PC-3 (cell line): ENCODE measurements around the gene ARV1. TPM values are rescaled to one million over a fixed set of nuclear protein-coding genes. Genes with fewer than 3 reads are reported as not detected.

Source experiments
- ATAC-seq: fragments of 200-7000 bp; cut with Tn5 transposase; 2 replicates; pipeline ENCODE4 v1.9.1; 2020; ENCODE audit warnings: mild to moderate bottlenecking, moderate library complexity
- BruUV-seq: library from RNA; stranded (reverse); fragments of 400-500 nt; replicated peaks from 2 replicates; lab custom pipeline; 2021; lab: Mats Ljungman, UMichigan
- CTCF ChIA-PET: fragments of 300-600 bp; sonication (Branson Sonifier 250); formaldehyde crosslinking; loops from one replicate; lab custom pipeline; 2022; ENCODE audit warnings: antibody characterized with exemption; lab: Charles Lee
- POLR2A ChIA-PET: fragments of 300-600 bp; sonication (Branson Sonifier 250); formaldehyde crosslinking; loops from one replicate; lab custom pipeline; 2022; ENCODE audit warnings: antibody characterized with exemption; ENCODE audit not compliant: unreplicated experiment; lab: Charles Lee
- DNase-seq: peaks from one replicate; pipeline ENCODE4 v3.0.0-alpha.2; 2015
- H2AFZ ChIP-seq: fragments of 300-600 bp; sonication (generic); 2 replicates; pipeline ENCODE4 v1.6.0; 2016; ENCODE audit warnings: antibody characterized with exemption, low read length
- H3F3A ChIP-seq: fragments of 300-600 bp; sonication (generic); one replicate; pipeline ENCODE4 v1.6.0; 2017; ENCODE audit warnings: antibody characterized with exemption, low read length, control low read depth, mild to moderate bottlenecking; ENCODE audit not compliant: unreplicated experiment
- H3K27ac ChIP-seq: fragments of 300-600 bp; sonication (generic); 2 replicates; pipeline ENCODE4 v1.5.1; 2016; ENCODE audit warnings: mild to moderate bottlenecking, low read length
- H3K27me3 ChIP-seq: fragments of 300-600 bp; sonication (generic); 2 replicates; pipeline ENCODE4 v1.6.1; 2016; ENCODE audit warnings: low read length, mixed read lengths
- H3K36me3 ChIP-seq: fragments of 300-600 bp; sonication (generic); 2 replicates; pipeline ENCODE4 v1.6.1; 2016; ENCODE audit warnings: low read depth, mixed run types, low read length, mixed read lengths
- H3K4me1 ChIP-seq: fragments of 300-600 bp; sonication (generic); 2 replicates; pipeline ENCODE4 v1.5.1; 2016; ENCODE audit warnings: low read length; ENCODE audit not compliant: insufficient read depth
- H3K4me2 ChIP-seq: fragments of 300-600 bp; sonication (generic); 2 replicates; pipeline ENCODE4 v1.6.0; 2016; ENCODE audit warnings: low read length
- H3K4me3 ChIP-seq: fragments of 300-600 bp; sonication (generic); 2 replicates; pipeline ENCODE4 v1.5.1; 2016; ENCODE audit warnings: mild to moderate bottlenecking, low read length, mixed read lengths
- H3K79me2 ChIP-seq: fragments of 300-600 bp; sonication (generic); 2 replicates; pipeline ENCODE4 v1.6.1; 2017; ENCODE audit warnings: low read length, mixed read lengths
- H3K9ac ChIP-seq: fragments of 300-600 bp; sonication (generic); 2 replicates; pipeline ENCODE4 v1.6.0; 2016; ENCODE audit warnings: mild to moderate bottlenecking, low read length
- H3K9me2 ChIP-seq: fragments of 300-600 bp; sonication (generic); replicated peaks from 2 replicates; pipeline ENCODE4 v1.6.1; 2016; ENCODE audit warnings: mixed run types, low read length, mixed read lengths
- H3K9me3 ChIP-seq: fragments of 300-600 bp; sonication (generic); 2 replicates; pipeline ENCODE4 v1.6.1; 2016; ENCODE audit warnings: low read length, mixed read lengths
- H4K20me1 ChIP-seq: fragments of 300-600 bp; sonication (generic); 2 replicates; pipeline ENCODE4 v1.6.1; 2016; ENCODE audit warnings: low read length, mixed read lengths
- CTCF ChIP-seq: fragments of 300-600 bp; sonication (generic); conservative IDR thresholded peaks from 2 replicates; pipeline ENCODE4 v1.5.1; 2017; ENCODE audit warnings: antibody characterized with exemption, low read depth, mild to moderate bottlenecking, low read length
- EZH2 ChIP-seq: fragments of 300-600 bp; sonication (generic); IDR thresholded peaks from one replicate; pipeline ENCODE4 v1.6.1; 2017; ENCODE audit warnings: antibody characterized with exemption, mild to moderate bottlenecking, low read length; ENCODE audit not compliant: unreplicated experiment
- EZH2phosphoT487 ChIP-seq: fragments of 300-600 bp; sonication (generic); IDR thresholded peaks from 2 replicates; pipeline ENCODE4 v1.6.1; 2018; ENCODE audit warnings: mild to moderate bottlenecking, antibody characterized with exemption, low read length, borderline replicate concordance
- intact Hi-C: fragments of 100-400 bp; cut with micrococcal nuclease; formaldehyde crosslinking; loops from 2 replicates; pipeline ENCODE4 v1.9.0; 2023
- total RNA-seq: library from RNA; depleted of rRNA; stranded (reverse); fragments of >200 nt; gene quantifications from 2 replicates; pipeline ENCODE4 v1.2.3, GENCODE V29; 2014

Gene ARV1
- total RNA-seq, 1 experiment from 2014 or later, result 30.6 TPM

- Histone ChIP-seq H3K9ac (no peak overlapping the region), H3K27me3 (peaks cover 16% of the 10 kb centered on the region), H3F3A (no peaks in the 10 kb centered on the region), H3K9me3 (no peaks in the 10 kb centered on the region), H3K27ac (no peak overlapping the region), H3K36me3 (no peaks in the 10 kb centered on the region), H3K4me3 (no peak overlapping the region), H3K4me2 (no peak overlapping the region), H3K9me2 (no peaks in the 10 kb centered on the region), H4K20me1 (no peaks in the 10 kb centered on the region), H3K4me1 (peaks cover 6% of the 10 kb centered on the region; the same call in 1 of the 2 replicates), H3K79me2 (no peaks in the 10 kb centered on the region), H2AFZ (no peak overlapping the region)
- ChIA-PET CTCF (no interaction called here), POLR2A (no interaction called here)
- BruUV-seq, result no TSS peak
- TF ChIP-seq EZH2phosphoT487 (no peak), CTCF (no peak), EZH2 (no peak)
- ATAC-seq (no peak), DNase-seq (no peak)
- intact Hi-C loops, result no loop called here
Measured at GRCh38 chr1:231037585-231038517, 59.0 kb downstream of the ARV1 start.

- intact Hi-C loops, result no loop called here
- H3K9ac ChIP-seq, result peak overlapping the region; percentile 49; the same call in 1 of the 2 replicates
- BruUV-seq, result no TSS peak
- H3K79me2 ChIP-seq, result no peaks in the 10 kb centered on the region
- DNase-seq (peak; percentile 31), ATAC-seq (peak; percentile 73)
- peaks cover 16% of the 10 kb centered on the region for H3K27me3 ChIP-seq
- TF ChIP-seq EZH2 (peak; percentile 73), EZH2phosphoT487 (0 out of 2 replicates have a peak, but pooled peaks have one; percentile 18), CTCF (no peak)
- H3K4me3 ChIP-seq, result peak overlapping the region; percentile 87
- POLR2A ChIA-PET, result no interaction called here
- no peaks in the 10 kb centered on the region for H3K9me3 ChIP-seq
- H3K4me1 ChIP-seq, result peaks cover 6% of the 10 kb centered on the region; the same call in 1 of the 2 replicates
- CTCF ChIA-PET, result no interaction called here
- H2AFZ ChIP-seq, result peak overlapping the region; percentile 95
- H3K36me3 ChIP-seq, result no peaks in the 10 kb centered on the region
- H3K4me2 ChIP-seq, result peak overlapping the region; percentile 97
- no peak overlapping the region for H3K27ac ChIP-seq
- H3K9me2 ChIP-seq, result no peaks in the 10 kb centered on the region
- no peaks in the 10 kb centered on the region for H3F3A ChIP-seq
- H4K20me1 ChIP-seq, result no peaks in the 10 kb centered on the region
Measured at GRCh38 chr1:231039161-231040018, 60.5 kb downstream of the ARV1 start.
